ENCODE data around the gene MEG3.

MEG3 gene

DNA sequence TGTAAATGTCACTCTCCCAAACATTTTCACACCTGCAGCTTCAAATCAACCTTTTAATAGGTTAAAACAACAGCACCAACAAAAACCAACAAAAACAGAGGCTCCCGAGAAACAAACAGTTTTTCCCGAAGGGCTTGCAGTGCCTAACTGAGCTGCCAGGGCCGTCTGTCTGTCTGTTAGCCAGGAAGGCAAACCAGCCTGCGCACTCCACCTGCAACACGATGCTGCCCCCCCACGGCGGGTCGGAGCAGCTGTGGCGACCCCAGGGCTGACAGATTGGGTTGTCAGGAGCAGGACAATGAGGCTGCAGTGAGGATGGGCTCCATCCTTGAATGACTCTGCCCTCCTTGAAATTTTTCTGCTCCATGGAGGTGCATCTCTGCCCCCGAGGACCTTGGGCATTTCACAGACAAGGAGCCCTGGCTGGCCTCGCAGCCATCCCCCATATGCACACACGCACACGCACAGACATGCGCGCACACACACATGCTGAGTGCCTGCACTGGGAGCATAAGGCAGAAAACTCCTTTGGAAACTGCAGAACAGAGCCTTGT, 75.0 kb downstream of the MEG3 start:
- DNase-seq: peak in 1 of 2 experiments; percentile 23

DNA sequence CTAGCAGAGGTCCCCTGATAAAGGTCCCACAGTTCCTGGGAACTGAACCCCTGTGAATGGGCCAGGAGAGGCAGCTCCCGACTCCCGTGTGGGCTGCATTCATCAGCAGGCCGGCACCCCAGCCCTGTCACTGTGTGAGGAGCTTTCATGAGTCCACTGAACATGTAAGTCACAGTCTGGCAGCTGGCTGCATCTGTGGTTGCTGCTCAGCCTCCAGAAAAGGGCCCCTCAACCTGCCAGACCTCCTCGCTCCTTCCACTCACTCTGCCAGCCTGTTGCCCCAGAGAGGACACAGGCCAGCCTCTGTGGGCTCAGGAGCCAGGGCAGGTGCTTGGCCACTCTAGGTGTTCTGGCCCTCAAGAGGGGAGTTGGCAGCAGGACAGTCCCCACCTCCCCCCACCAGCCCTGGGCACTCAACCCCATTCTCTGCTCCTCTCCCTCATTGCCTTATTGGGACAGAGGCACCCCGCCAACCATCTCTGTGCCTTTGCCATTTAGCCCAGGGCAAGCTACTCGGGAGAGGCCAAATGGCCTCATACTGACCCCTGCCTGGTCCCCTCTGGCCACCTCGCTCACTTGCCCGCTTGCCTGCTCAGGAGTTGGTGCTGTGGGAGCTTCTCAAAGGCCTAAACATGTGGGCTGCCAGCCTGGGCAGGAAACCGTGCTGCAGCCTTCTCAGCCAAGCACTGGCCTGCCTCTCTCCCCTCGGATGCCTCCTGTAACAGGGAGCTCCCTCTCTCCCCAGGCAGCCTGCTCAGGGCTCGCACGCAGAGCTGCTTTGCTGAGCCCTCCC, 75.7 kb downstream of the MEG3 start:
- no peak for DNase-seq

DNA sequence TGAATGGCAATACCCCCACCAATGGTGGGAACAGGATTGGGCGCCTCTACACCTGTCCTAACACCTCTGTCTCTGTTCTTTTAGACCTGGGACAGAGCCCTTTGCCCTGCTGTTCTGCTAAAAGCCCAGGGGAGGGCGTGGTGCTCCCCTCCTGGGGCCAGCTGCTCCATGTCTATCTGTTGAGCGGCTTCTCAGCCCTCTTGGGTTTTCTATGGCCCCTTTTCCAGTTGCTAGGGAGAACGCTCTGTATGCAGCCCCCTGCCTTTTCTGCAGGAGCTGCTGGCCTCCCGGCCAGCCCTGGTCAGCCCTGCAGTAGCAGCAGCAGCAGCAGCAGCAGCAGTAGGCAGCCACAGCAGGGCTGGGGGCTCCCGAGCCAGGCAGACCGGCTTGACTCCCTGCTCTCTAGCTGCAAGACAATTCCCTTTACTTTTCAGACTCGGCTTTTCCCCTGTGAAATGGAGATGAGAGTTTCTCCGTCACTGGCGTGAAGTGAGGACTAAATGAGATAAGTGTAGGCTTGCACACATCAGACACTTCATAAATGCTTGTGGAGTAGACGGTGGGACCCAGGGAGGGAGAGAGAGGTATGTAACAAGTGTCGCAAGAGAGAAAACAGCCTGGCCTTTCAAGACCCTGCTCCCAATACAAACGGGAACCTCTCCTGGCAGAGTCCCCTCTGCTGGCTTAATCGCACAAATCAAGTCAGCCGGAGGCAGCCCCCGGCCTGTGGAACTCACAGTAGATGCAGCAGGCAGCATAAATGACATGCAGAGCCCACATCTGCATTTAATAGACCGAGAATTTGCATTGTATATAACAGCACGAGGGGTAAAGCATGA, 76.6 kb downstream of the MEG3 start:
- no peak for DNase-seq

DNA sequence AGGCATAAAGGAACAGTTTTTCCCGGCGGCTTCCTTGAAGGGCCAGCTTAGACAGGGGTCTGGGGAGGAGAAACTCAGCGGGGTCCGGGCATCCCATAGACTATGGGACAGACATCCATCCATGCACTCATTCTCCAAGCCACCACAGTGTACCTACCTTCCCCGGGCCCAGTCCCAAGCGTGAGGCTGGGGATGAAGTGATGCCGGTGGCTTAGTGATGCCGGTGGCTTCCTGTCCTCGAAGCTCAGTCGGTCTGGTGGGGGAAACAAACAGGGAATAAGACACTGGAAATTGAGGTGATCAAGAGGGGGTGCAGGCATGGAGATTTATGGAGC, 77.2 kb downstream of the MEG3 start:
- DNase-seq: no peak

DNA sequence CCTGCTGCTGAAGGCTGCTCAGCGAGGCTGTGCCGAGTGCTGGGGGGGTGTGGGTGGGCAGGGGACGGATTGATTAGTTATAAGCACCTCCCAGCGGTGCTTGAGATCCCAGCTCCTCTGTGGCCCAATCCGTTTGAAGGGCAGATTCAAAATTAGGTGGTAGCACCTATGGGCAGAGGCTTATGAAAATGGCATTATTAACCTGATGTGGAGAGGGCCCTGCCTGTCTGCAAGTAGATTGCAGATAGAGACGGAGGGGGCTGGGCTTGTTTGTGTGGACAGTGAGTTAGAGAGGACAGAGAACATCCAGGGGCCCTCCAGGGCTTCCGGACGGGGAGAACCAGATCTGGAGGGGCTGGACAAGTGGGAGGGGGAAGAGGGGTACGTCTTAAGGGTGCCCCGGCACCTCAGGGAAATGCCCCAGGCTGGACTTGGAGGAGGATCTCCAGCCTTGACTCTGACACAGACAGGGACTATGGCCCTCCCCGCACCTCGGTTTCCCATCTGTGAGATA, 77.8 kb downstream of the MEG3 start, which contains the start of gene RTL1:
Gene RTL1 (minus strand): TSS at position 51 of the 514 bp plus-strand sequence. CDS start 18,934 bp downstream, outside the sequence.
- DNase-seq: no peak

DNA sequence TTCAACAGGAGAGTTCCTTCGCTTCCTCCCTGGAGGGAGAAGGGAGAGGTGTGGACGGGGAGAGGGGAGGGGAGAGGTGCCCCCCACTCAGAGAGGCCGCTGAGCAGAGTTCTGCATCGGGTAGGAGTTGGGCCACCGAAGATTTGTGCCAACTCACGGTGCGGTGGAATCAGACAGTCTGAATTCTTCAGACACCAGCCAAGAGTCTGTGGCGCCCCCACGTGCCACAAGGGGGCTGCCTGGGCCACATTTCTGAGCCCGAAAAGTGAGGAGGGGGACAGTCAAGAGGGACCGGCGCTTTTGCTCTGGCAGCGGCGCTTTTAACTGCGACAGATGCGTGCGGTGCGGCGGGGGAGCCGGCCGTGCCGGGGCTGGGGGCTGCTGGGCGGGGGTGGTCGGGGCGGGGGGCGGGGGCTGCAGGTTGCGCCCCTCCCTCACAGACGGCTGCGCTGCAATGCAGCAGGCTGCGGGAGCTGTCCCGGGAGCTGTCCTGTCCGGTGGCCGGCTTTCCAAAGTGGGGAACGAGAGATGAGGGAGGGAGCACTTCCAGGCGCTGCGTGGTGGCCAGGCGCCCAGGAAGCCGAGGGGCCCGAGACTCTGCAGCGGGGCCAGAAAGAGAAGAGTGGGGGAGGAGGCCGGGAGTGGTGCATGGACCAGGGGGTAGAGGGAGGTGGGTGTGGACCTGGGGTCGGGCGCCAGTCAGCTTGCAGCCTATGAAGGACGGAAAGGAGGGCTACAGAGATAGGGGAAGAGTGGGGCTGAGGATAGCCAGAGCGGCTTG, 78.6 kb downstream of the MEG3 start:
- no peak for DNase-seq

DNA sequence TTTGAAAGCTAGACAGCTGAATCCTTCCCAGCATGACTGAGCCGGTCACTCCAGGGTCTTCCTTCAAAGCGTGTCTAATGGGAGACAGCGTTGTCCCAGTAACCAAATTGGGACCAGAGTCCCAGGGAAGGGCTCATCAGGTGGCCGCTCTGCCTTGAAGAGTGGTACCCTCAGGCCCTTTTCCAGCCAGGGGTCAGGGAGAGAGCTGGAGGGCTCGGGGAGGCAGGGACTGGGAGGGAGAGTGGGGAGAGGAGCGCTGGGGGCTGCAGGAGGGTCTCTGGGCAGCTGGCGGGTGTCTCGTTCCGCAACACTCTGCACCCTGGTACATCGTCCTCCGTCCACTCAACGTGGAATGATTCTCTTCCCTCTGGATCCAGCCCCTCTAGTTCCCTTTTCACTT, 79.2 kb downstream of the MEG3 start:
- no peak for DNase-seq

DNA sequence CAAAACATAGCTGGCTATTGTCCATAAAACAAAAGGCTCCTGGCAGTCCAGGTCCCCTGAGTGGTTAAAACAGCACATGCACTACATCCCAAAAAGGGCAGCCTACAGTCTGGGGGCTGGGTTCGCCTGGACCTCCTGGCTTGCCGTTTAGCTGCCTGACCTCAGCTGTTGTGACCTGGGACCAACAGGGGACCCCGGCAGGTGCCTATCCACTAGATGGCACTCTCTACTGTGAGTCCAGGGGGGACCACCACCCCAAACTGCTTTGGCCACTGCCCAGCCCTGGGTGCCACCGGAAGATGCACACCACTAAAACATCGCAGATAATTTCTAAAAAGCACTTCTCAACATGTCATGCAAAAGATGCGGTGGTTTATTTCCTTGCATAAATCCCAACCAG, 80.5 kb downstream of the MEG3 start:
- no peak for DNase-seq

DNA sequence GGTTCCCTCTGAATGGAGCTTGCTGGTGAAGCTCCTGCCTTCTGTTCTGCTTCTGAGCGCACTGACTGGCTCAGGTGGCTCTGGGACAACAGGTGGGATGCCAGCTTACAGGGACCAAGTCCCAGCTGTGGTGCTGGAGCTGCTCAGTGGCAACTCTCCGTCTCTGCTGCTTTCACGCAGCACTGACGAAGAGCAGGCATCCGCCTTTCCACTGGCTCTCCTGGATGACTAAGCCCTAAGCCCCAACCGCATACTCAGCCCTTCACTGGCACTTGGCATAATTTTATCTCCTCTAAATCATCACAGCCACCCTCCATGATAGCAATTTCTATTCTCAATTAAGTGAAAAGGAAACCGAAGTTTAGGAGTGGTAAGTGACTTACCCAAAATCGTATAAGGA, 81.3 kb downstream of the MEG3 start:
- no peak for DNase-seq

DNA sequence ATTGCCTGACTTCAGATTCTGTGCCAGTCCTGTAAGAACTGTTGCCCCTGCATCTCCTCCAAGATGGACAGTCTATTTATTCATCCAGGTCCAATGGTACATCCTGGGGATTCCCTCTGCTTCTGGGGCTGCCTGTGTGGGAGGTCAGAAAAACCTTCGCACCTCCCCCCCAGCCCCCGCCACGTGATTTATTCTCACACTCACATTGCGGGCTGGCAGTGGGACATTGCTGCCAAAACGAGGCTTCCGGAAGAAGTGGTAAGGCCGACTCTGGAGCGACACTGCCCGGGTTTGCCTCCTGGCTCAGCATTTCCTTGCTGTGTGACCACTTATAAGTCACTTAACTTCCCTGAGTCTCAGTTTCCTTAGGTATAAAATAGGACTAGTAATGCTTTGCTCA, 83.5 kb downstream of the MEG3 start:
- no peak for DNase-seq
